ENCODE data around the gene INKA2. TPM values are rescaled to one million over a fixed set of nuclear protein-coding genes. Genes with fewer than 3 reads are reported as not detected.
"Not testable (repeated sequence)": the region's sequence is repeated elsewhere in the genome, so short reads cannot be mapped to it uniquely, and the experiment has no call there.

INKA2 gene
- total and polyA plus RNA-seq, 2 donors (not counting 1 experiment from before 2014, with no cell fraction given), result 3.5 to 25.4 TPM

- H3K79me2 ChIP-seq (ENCODE audit: control insufficient read depth, insufficient read depth, low read length), result peaks cover 1% of the 10 kb centered on the region
- no peaks in the 10 kb centered on the region for H3K27me3 ChIP-seq (ENCODE audit: control insufficient read depth, insufficient read depth, low read length)
- TF ChIP-seq CTCF (conservative IDR thresholded peaks at IDR 0.05 in 1 of 2, IDR thresholded peaks at IDR 0.05 in 1 of 2; ENCODE audit: low read depth in 1 of 2, low read length in 2 of 2) (no peak), EZH2 (IDR thresholded peaks at IDR 0.05; ENCODE audit: low read length, missing control alignments) (no peak)
- no peak overlapping the region for H2AFZ ChIP-seq (ENCODE audit: low read length)
- no peaks in the 10 kb centered on the region for H3K36me3 ChIP-seq (ENCODE audit: control insufficient read depth, insufficient read depth, low read length)
- no peak overlapping the region for H3K4me3 ChIP-seq (replicated peaks in 1 of 4; ENCODE audit: control extremely low read depth in 1 of 4, insufficient read depth in 1 of 4, low read depth in 3 of 4, low read length in 4 of 4)
- H3K4me2 ChIP-seq (ENCODE audit: extremely low read depth, insufficient read depth, low read length), result peak overlapping the region; percentile 39
- H3K27ac ChIP-seq (ENCODE audit: insufficient read depth, low read length), result peak overlapping the region; percentile 89
- peaks cover 11% of the 10 kb centered on the region for H3K4me1 ChIP-seq (ENCODE audit: control insufficient read depth, extremely low read depth, insufficient read depth, low read length)
- peak; percentile 35 to 36 for DNase-seq (ENCODE audit: low read depth in 2 of 2)
- no peaks in the 10 kb centered on the region for H3K9me3 ChIP-seq (ENCODE audit: control insufficient read depth, insufficient read depth, low read depth, low read length)
- H4K20me1 ChIP-seq (ENCODE audit: control insufficient read depth, extremely low read depth, insufficient read depth, low read length), result no peaks in the 10 kb centered on the region
- H3K9ac ChIP-seq (ENCODE audit: insufficient read depth, low read length), result peak overlapping the region; percentile 60
These were observed 4.5 kb upstream of the INKA2 start for GRCh38 chr1:111743679-111744101.

- Histone ChIP-seq H3K36me3 (ENCODE audit: control insufficient read depth, insufficient read depth, low read length) (no peaks in the 10 kb centered on the region), H3K4me2 (ENCODE audit: extremely low read depth, insufficient read depth, low read length) (peak overlapping the region; percentile 39), H3K9ac (ENCODE audit: insufficient read depth, low read length) (peak overlapping the region; percentile 60), H3K79me2 (ENCODE audit: control insufficient read depth, insufficient read depth, low read length) (peaks cover 5% of the 10 kb centered on the region), H3K4me3 (replicated peaks in 1 of 4; ENCODE audit: control extremely low read depth in 1 of 4, insufficient read depth in 1 of 4, low read depth in 3 of 4, low read length in 4 of 4) (no peak overlapping the region), H3K9me3 (ENCODE audit: control insufficient read depth, insufficient read depth, low read depth, low read length) (no peaks in the 10 kb centered on the region), H3K27me3 (ENCODE audit: control insufficient read depth, insufficient read depth, low read length) (no peaks in the 10 kb centered on the region), H3K27ac (ENCODE audit: insufficient read depth, low read length) (peak overlapping the region; percentile 89), H4K20me1 (ENCODE audit: control insufficient read depth, extremely low read depth, insufficient read depth, low read length) (no peaks in the 10 kb centered on the region), H2AFZ (ENCODE audit: low read length) (no peak overlapping the region), H3K4me1 (ENCODE audit: control insufficient read depth, extremely low read depth, insufficient read depth, low read length) (peaks cover 12% of the 10 kb centered on the region)
- peak in 1 of 2 donors; percentile 29 for DNase-seq (ENCODE audit: low read depth in 2 of 2)
- TF ChIP-seq EZH2 (IDR thresholded peaks at IDR 0.05; ENCODE audit: low read length, missing control alignments) (no peak), CTCF (conservative IDR thresholded peaks at IDR 0.05 in 1 of 2, IDR thresholded peaks at IDR 0.05 in 1 of 2; ENCODE audit: low read depth in 1 of 2, low read length in 2 of 2) (no peak)
These were observed 3.8 kb upstream of the INKA2 start for GRCh38 chr1:111742938-111743549.

- H3K27ac ChIP-seq (ENCODE audit: insufficient read depth, low read length), result peak overlapping the region; percentile 89
- not testable (repeated sequence) for H3K36me3 ChIP-seq (ENCODE audit: control insufficient read depth, insufficient read depth, low read length); H3K4me3 ChIP-seq (replicated peaks in 1 of 4; ENCODE audit: control extremely low read depth in 1 of 4, insufficient read depth in 1 of 4, low read depth in 3 of 4, low read length in 4 of 4); H4K20me1 ChIP-seq (ENCODE audit: control insufficient read depth, extremely low read depth, insufficient read depth, low read length); H2AFZ ChIP-seq (ENCODE audit: low read length); DNase-seq (ENCODE audit: low read depth in 2 of 2); H3K9ac ChIP-seq (ENCODE audit: insufficient read depth, low read length); H3K4me2 ChIP-seq (ENCODE audit: extremely low read depth, insufficient read depth, low read length); H3K9me3 ChIP-seq (ENCODE audit: control insufficient read depth, insufficient read depth, low read depth, low read length); H3K27me3 ChIP-seq (ENCODE audit: control insufficient read depth, insufficient read depth, low read length)
- H3K79me2 ChIP-seq (ENCODE audit: control insufficient read depth, insufficient read depth, low read length), result peaks cover 13% of the 10 kb centered on the region
- peaks cover 13% of the 10 kb centered on the region for H3K4me1 ChIP-seq (ENCODE audit: control insufficient read depth, extremely low read depth, insufficient read depth, low read length)
These were observed 3.1 kb upstream of the INKA2 start for GRCh38 chr1:111742292-111742691.

Measured in fibroblast of lung (primary cell).